Tibial artery (tissue), 4 donors: ENCODE data around the gene C10orf95.

Experiments used
- DNase-seq, 2 donors: peaks; one replicate each; pipeline ENCODE4 v3.0.0-alpha.2; 2019
- H3K27ac ChIP-seq, 2 donors: fragments of 200-600 bp; sonication (generic) in 1 of 2; 1 replicate in 1 of 2; 2 replicates in 1 of 2; pipeline ENCODE4 v1.5.1; 2018 to 2019; ENCODE audit warnings: mild to moderate bottlenecking in 1 of 2
- H3K27me3 ChIP-seq, 2 donors: fragments of 200-600 bp; sonication (generic) in 1 of 2; one replicate each; pipeline versions ENCODE4 v1.5.1 to v1.6.0; 2016 to 2019
- H3K36me3 ChIP-seq, 3 donors: fragments of 200-600 bp; sonication (generic) in 2 of 3; one replicate each; pipeline ENCODE4 v1.5.1; 2016 to 2019; ENCODE audit warnings: mild to moderate bottlenecking in 2 of 3
- H3K4me1 ChIP-seq, 4 donors: fragments of 200-600 bp; sonication (generic) in 2 of 4; 1 replicate in 3 of 4; 2 replicates in 1 of 4; pipeline ENCODE4 v1.5.1; 2016 to 2019
- H3K4me3 ChIP-seq, 2 donors: fragments of 200-600 bp; sonication (generic) in 1 of 2; 1 replicate in 1 of 2; 2 replicates in 1 of 2; pipeline ENCODE4 v1.5.1; 2018 to 2019; ENCODE audit warnings: mild to moderate bottlenecking in 2 of 2
- H3K9me3 ChIP-seq, 3 donors: fragments of 200-600 bp; sonication (generic) in 1 of 3; one replicate each; pipeline ENCODE4 v1.5.1; 2016 to 2019
- intact Hi-C: fragments of 100-400 bp; cut with DNase I; formaldehyde crosslinking; loops from one replicate; pipeline ENCODE4 v1.15.0; 2023; ENCODE audit warnings: low total_unique reads
- TF ChIP-seq, protein P1 (sequence below), 2 experiments: fragments of 200-600 bp in 1 of 2; fragments of 450-650 bp in 1 of 2; IDR thresholded peaks; one replicate each; pipeline ENCODE4 v1.5.1; 2017 to 2019; ENCODE audit warnings: antibody characterized with exemption in 2 of 2, mild to moderate bottlenecking in 1 of 2, moderate library complexity in 1 of 2

The C10orf95 gene

DNA sequence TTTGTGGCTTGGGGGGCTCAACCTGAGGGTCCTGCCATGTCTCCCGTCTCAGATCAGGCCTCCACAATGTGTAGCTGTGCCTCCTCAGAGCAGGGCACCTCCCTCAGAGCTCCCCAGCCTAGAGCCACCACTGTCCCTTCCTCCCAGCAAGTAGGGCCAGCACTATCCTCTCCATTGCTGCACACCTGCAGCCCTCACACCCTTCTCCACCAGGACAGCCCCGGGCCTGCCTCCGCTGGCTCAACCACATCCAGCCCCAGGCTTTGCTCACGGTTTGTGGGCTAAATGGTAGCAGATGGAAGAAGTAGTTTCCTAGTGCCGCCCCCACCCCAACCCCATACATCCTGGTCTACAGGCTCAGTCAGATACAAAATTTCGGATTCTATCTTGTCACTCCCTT lies 45.7 kb downstream of the C10orf95 start:
- no peaks in the 10 kb centered on the region for H3K9me3 ChIP-seq
- DNase-seq = no peak
- TF ChIP-seq, protein P1, sequence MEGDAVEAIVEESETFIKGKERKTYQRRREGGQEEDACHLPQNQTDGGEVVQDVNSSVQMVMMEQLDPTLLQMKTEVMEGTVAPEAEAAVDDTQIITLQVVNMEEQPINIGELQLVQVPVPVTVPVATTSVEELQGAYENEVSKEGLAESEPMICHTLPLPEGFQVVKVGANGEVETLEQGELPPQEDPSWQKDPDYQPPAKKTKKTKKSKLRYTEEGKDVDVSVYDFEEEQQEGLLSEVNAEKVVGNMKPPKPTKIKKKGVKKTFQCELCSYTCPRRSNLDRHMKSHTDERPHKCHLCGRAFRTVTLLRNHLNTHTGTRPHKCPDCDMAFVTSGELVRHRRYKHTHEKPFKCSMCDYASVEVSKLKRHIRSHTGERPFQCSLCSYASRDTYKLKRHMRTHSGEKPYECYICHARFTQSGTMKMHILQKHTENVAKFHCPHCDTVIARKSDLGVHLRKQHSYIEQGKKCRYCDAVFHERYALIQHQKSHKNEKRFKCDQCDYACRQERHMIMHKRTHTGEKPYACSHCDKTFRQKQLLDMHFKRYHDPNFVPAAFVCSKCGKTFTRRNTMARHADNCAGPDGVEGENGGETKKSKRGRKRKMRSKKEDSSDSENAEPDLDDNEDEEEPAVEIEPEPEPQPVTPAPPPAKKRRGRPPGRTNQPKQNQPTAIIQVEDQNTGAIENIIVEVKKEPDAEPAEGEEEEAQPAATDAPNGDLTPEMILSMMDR (IDR thresholded peaks at IDR 0.05) = no peak
- intact Hi-C loops = no loop called here
- H3K27ac ChIP-seq = no peak overlapping the region
- H3K36me3 ChIP-seq = peaks cover 12 to 27% (median 20%) of the 10 kb centered on the region in 3 donors
- H3K4me3 ChIP-seq = no peak overlapping the region
- H3K27me3 ChIP-seq = peaks cover 0 to 47% of the 10 kb centered on the region in 2 donors
- peaks cover 0 to 20% (median 13%) of the 10 kb centered on the region in 4 donors for H3K4me1 ChIP-seq

DNA sequence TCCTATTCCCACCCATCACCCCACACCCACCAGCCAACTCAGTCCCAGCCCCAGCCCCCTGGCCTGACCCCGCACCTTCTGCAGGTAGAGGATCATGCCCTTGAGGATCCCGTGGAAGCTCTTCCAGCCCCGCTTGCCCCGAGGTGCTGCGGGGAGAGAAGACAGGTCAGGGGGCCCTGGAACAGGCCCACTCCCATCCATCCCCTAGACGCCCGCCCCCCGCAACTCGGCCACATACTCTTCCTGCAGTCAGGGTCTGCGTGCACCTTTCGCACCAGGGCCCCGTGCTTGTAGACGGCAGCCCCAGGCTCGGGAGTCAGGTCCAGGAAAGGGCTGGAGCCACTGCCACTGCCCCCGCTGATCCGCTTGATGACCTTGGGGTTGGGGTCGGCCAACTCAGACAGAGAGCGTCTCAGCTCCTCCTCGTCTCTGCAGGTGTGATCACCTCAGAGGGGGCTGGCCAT lies 46.2 kb downstream of the C10orf95 start:
- H3K36me3 ChIP-seq = peaks cover 12 to 27% (median 20%) of the 10 kb centered on the region in 3 donors
- H3K4me3 ChIP-seq = no peak overlapping the region
- H3K27ac ChIP-seq = no peak overlapping the region
- H3K9me3 ChIP-seq = no peaks in the 10 kb centered on the region
- intact Hi-C loops = no loop called here
- peaks cover 0 to 42% of the 10 kb centered on the region in 2 donors for H3K27me3 ChIP-seq
- DNase-seq = no peak
- TF ChIP-seq, protein P1 (IDR thresholded peaks at IDR 0.05) = no peak
- H3K4me1 ChIP-seq = peaks cover 0 to 17% (median 9%) of the 10 kb centered on the region in 4 donors

DNA sequence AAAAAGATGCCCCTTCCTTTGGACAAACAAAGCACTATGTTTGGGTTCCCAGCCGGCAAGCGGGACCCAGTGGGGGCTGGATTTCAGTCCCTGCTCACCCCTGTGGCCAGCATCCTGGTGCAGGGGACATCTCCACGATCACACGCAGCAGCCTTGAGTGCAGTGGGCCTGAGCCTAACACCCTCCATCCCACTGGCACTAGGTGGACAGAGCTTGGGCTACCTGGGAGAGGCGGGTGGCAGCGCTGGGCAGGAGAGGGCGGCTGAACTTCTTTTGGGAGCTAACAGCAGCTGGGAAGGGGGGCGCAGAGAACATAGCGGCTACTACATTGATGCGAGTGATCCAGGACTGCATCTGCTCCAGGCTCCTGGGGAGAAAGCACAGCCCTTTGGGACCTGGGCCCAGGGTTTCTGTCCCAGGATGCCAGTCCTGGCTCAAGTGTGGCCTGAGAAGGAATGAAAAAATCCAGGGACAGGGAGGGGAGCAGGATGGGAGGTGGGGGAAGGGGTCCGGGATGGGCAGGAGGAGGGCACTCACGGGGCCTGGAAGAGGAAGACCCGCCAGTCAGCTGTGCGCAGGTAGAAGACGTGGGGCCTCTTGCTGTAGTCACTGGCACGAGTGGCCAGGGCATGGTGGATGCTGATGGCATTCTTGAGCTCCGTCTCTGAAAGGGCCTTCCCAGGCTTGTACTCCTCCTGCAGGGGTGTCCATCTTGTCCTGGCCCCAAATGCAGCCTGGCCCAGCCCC lies 46.8 kb downstream of the C10orf95 start:
- H3K4me1 ChIP-seq = peaks cover 5 to 18% (median 14%) of the 10 kb centered on the region in 4 donors
- H3K36me3 ChIP-seq = peaks cover 12 to 27% (median 20%) of the 10 kb centered on the region in 3 donors
- intact Hi-C loops = loop anchor here (5.0 kb wide), 2 partner anchors 73 to 232 kb away; no protein-coding TSS in a partner anchor
- no peak overlapping the region for H3K27ac ChIP-seq
- peaks cover 0 to 36% of the 10 kb centered on the region in 2 donors for H3K27me3 ChIP-seq
- no peak for DNase-seq
- H3K9me3 ChIP-seq = no peaks in the 10 kb centered on the region
- TF ChIP-seq, protein P1 (IDR thresholded peaks at IDR 0.05) = no peak
- no peak overlapping the region for H3K4me3 ChIP-seq

DNA sequence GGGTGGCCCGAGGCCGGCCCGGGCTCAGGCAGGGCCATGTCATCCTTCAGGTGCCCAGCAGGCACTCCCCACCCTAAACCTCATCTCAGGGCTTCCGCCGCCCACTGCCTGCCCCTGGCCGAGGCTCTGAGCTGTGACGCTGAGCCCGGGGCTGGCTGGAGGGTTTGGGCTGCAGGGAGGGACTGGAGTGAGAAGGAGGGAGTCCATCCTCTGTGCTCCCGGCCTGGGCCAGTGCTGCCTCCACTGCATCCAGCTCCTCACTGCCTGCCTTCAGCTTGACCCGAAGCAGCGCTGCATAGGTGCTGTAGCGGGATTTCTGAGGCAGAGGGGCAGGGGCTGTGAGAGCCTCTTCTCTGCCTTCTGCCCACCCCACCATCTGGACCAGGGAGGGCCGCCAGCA lies 48.2 kb downstream of the C10orf95 start:
- peaks cover 5 to 19% (median 11%) of the 10 kb centered on the region in 4 donors for H3K4me1 ChIP-seq
- no peak overlapping the region for H3K4me3 ChIP-seq
- no peaks in the 10 kb centered on the region for H3K9me3 ChIP-seq
- H3K27me3 ChIP-seq = peaks cover 0 to 22% of the 10 kb centered on the region in 2 donors
- peaks cover 12 to 31% (median 20%) of the 10 kb centered on the region in 3 donors for H3K36me3 ChIP-seq
- DNase-seq = no peak
- no peak overlapping the region for H3K27ac ChIP-seq
- intact Hi-C loops = loop anchor here (5.0 kb wide), 2 partner anchors 74 to 231 kb away; no protein-coding TSS in a partner anchor
- TF ChIP-seq, protein P1 (IDR thresholded peaks at IDR 0.05) = no peak

DNA sequence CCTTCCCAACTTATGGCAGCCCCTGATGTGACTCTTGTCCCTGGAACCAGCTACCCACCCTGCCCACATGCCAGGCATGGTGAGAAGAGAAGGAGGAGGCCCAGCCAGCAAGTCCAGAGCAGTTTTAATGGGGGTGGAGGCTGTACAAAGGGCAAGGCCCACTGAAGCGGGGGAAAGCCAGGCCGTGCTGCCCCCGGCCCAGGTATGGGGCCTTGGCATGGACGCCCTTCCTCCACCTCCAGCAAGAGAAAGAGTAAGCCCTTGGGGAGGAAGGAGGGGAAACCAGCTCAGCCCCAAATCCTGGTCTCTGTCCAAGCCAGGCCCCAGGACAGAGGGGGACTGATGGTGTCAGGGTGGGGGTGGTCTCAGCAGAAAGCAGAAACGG lies 48.8 kb downstream of the C10orf95 start:
- intact Hi-C loops = loop anchor here (5.0 kb wide), 2 partner anchors 75 to 230 kb away; no protein-coding TSS in a partner anchor
- no peak for DNase-seq

More for the DNA sequence above, 48.8 kb downstream of the C10orf95 start:
- no peaks in the 10 kb centered on the region for H3K9me3 ChIP-seq
- TF ChIP-seq, protein P1 (IDR thresholded peaks at IDR 0.05) = no peak
- H3K27me3 ChIP-seq = peaks cover 0 to 16% of the 10 kb centered on the region in 2 donors
- no peak overlapping the region for H3K27ac ChIP-seq
- H3K4me3 ChIP-seq = no peak overlapping the region
- H3K36me3 ChIP-seq = peaks cover 12 to 37% (median 20%) of the 10 kb centered on the region in 3 donors
- H3K4me1 ChIP-seq = peaks cover 5 to 21% (median 11%) of the 10 kb centered on the region in 4 donors
